ENCODE data around the gene FUBP3.

FUBP3 gene

DNA sequence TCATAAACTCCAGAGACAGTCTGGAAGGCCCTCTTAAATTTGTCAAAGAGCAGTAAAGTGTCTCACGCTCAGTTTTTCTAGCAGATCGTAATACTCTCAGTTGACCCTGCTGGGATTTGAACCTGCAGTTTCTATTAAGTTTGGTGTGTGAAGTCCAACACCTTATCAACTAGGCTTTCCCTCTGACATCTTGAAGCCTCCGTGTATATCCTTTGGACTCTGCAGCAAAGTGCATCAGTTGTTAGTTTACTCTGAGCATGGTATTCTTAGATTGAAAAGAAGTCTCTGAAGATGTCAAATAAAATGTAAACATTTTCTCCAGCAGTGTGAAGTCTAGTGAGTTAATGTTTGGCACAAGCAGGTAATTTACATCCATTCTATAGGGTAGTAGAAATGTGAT lies 2.4 kb downstream of the FUBP3 start:
- Histone ChIP-seq H3K27ac (replicated peaks) (no peak overlapping the region), H3K27me3 (ENCODE audit: insufficient read depth, poor library complexity, severe bottlenecking) (no peaks in the 10 kb centered on the region), H3K4me3 (replicated peaks; ENCODE audit: insufficient read depth, low read length) (no peak overlapping the region)
- TF ChIP-seq, protein P1, sequence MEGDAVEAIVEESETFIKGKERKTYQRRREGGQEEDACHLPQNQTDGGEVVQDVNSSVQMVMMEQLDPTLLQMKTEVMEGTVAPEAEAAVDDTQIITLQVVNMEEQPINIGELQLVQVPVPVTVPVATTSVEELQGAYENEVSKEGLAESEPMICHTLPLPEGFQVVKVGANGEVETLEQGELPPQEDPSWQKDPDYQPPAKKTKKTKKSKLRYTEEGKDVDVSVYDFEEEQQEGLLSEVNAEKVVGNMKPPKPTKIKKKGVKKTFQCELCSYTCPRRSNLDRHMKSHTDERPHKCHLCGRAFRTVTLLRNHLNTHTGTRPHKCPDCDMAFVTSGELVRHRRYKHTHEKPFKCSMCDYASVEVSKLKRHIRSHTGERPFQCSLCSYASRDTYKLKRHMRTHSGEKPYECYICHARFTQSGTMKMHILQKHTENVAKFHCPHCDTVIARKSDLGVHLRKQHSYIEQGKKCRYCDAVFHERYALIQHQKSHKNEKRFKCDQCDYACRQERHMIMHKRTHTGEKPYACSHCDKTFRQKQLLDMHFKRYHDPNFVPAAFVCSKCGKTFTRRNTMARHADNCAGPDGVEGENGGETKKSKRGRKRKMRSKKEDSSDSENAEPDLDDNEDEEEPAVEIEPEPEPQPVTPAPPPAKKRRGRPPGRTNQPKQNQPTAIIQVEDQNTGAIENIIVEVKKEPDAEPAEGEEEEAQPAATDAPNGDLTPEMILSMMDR (IDR thresholded peaks at IDR 0.05; ENCODE audit: insufficient read depth, low read length) = no peak
- TF ChIP-seq SPI1 (IDR thresholded peaks at IDR 0.05; ENCODE audit: borderline replicate concordance, low read depth) = no peak
- no peak for TF ChIP-seq POLR2AphosphoS5 (IDR thresholded peaks at IDR 0.05; ENCODE audit: low read depth)
- no peak for TF ChIP-seq GABPA (IDR thresholded peaks at IDR 0.05; ENCODE audit: low read depth)
- TF ChIP-seq, protein P2, sequence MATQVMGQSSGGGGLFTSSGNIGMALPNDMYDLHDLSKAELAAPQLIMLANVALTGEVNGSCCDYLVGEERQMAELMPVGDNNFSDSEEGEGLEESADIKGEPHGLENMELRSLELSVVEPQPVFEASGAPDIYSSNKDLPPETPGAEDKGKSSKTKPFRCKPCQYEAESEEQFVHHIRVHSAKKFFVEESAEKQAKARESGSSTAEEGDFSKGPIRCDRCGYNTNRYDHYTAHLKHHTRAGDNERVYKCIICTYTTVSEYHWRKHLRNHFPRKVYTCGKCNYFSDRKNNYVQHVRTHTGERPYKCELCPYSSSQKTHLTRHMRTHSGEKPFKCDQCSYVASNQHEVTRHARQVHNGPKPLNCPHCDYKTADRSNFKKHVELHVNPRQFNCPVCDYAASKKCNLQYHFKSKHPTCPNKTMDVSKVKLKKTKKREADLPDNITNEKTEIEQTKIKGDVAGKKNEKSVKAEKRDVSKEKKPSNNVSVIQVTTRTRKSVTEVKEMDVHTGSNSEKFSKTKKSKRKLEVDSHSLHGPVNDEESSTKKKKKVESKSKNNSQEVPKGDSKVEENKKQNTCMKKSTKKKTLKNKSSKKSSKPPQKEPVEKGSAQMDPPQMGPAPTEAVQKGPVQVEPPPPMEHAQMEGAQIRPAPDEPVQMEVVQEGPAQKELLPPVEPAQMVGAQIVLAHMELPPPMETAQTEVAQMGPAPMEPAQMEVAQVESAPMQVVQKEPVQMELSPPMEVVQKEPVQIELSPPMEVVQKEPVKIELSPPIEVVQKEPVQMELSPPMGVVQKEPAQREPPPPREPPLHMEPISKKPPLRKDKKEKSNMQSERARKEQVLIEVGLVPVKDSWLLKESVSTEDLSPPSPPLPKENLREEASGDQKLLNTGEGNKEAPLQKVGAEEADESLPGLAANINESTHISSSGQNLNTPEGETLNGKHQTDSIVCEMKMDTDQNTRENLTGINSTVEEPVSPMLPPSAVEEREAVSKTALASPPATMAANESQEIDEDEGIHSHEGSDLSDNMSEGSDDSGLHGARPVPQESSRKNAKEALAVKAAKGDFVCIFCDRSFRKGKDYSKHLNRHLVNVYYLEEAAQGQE (IDR thresholded peaks at IDR 0.05; ENCODE audit: insufficient replicate concordance, low read depth) = no peak
- no peak for DNase-seq (ENCODE audit: low read depth in 1 of 2, low spot score in 1 of 2)

DNA sequence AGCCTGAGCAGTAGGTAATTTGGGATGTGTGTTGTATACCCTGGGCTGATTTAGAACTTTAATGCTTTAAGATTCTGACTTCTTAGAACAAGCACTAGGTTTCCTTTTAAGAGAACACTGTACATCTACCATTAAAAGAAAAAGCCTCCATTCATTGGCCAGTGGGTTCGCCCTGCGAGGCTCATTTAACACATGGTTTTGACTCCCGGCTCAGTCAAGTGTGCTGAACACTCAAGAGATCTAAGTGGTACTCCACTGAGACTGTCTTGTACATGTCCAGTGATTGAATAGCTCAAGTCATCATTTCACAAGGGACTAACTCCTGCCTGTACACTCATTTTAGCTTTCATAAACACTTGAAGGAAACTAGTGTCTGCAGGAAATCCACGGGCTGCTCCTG lies 3.9 kb downstream of the FUBP3 start:
- H3K4me3 ChIP-seq (replicated peaks; ENCODE audit: insufficient read depth, low read length) = no peak overlapping the region
- no peak for DNase-seq (ENCODE audit: low read depth in 1 of 2, low spot score in 1 of 2)
- no peak for TF ChIP-seq GABPA (IDR thresholded peaks at IDR 0.05; ENCODE audit: low read depth)
- TF ChIP-seq, protein P1 (IDR thresholded peaks at IDR 0.05; ENCODE audit: insufficient read depth, low read length) = no peak
- H3K27me3 ChIP-seq (ENCODE audit: insufficient read depth, poor library complexity, severe bottlenecking) = no peaks in the 10 kb centered on the region
- H3K27ac ChIP-seq (replicated peaks) = no peak overlapping the region

DNA sequence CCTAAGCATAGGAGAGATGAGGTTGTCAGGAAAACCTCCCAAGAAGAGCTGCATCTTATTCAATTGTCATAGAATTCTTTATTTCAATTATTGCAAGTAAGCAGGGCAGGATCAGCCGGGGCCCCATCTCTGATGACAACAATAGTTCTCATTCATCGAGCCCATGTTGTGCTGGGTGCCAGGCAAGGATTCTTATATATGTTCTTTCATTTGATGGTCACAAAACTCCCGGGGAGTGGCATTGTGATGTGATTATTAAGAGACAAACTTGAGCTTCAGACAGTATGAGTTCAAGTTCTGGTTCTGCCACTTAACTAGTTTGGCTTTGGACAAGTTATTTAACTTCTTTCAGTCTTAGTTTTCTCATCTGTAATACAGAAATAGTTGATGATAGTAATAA lies 8.5 kb downstream of the FUBP3 start:
- DNase-seq (ENCODE audit: low read depth in 1 of 2, low spot score in 1 of 2) = no peak
- no peak for TF ChIP-seq SPI1 (IDR thresholded peaks at IDR 0.05; ENCODE audit: borderline replicate concordance, low read depth)
- no peak for TF ChIP-seq POLR2AphosphoS5 (IDR thresholded peaks at IDR 0.05; ENCODE audit: low read depth)
- TF ChIP-seq GABPA (IDR thresholded peaks at IDR 0.05; ENCODE audit: low read depth) = no peak
- TF ChIP-seq, protein P1 (IDR thresholded peaks at IDR 0.05; ENCODE audit: insufficient read depth, low read length) = no peak
- TF ChIP-seq, protein P2 (IDR thresholded peaks at IDR 0.05; ENCODE audit: insufficient replicate concordance, low read depth) = no peak
- Histone ChIP-seq H3K27me3 (ENCODE audit: insufficient read depth, poor library complexity, severe bottlenecking) (no peaks in the 10 kb centered on the region), H3K4me3 (replicated peaks; ENCODE audit: insufficient read depth, low read length) (no peak overlapping the region), H3K27ac (replicated peaks) (no peak overlapping the region)

DNA sequence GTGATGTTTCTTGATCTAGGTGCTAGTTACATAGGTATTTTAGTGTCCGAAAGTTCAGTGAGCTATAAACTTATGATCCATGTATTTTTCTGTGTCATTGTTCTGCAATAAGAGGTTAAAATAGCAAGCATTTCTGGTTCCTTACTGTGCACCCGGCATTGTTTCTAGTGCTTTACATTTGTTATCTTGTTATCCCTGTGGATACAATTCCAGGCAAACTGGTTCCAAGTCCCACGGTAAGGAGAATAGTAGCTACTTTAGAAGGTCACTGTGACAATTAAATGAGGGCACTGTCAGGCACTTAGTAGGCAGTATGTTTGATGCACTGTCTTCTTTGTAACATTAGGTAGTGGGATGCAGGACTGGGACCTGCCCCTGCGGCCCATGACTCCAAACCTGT lies 9.0 kb downstream of the FUBP3 start:
- no peak for DNase-seq (ENCODE audit: low read depth in 1 of 2, low spot score in 1 of 2)
- no peaks in the 10 kb centered on the region for H3K27me3 ChIP-seq (ENCODE audit: insufficient read depth, poor library complexity, severe bottlenecking)
- H3K27ac ChIP-seq (replicated peaks) = no peak overlapping the region
- TF ChIP-seq, protein P1 (IDR thresholded peaks at IDR 0.05; ENCODE audit: insufficient read depth, low read length) = no peak
- TF ChIP-seq, protein P2 (IDR thresholded peaks at IDR 0.05; ENCODE audit: insufficient replicate concordance, low read depth) = no peak
- TF ChIP-seq POLR2AphosphoS5 (IDR thresholded peaks at IDR 0.05; ENCODE audit: low read depth) = no peak
- no peak for TF ChIP-seq SPI1 (IDR thresholded peaks at IDR 0.05; ENCODE audit: borderline replicate concordance, low read depth)
- TF ChIP-seq GABPA (IDR thresholded peaks at IDR 0.05; ENCODE audit: low read depth) = no peak
- H3K4me3 ChIP-seq (replicated peaks; ENCODE audit: insufficient read depth, low read length) = no peak overlapping the region
